ENCODE results near the gene NBPF3. TPM values are rescaled to one million over a fixed set of nuclear protein-coding genes. Genes with fewer than 3 reads are reported as not detected.
"Not testable (repeated sequence)": the region's sequence is repeated elsewhere in the genome, so short reads cannot be mapped to it uniquely, and the experiment has no call there.

NBPF3 gene
- total and polyA plus RNA-seq, 7 donors: 2.0 to 11.6 (median 4.9) TPM

DNA sequence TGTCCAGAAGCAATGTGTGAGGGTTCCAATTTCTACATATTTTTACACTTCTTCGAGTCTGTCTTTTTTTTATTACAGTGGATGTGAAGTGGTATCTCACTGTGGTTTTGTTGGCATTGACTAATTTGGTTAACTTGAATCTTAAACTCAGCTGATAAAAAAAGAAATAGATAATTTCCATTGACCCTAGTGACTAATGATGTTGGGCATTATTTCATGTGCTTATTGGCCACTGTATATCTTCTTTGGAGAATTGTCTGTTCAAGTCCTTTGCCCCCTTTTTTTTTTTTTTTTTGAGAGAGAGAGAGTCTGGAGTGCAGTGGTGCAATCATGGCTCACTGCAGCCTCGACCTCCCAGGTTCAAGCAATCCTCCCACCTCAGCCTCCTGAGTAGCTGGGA is 33.3 kb upstream of the NBPF3 start:
- 53 to 56% methylated on average over 2 of the region's 2 CpGs for WGBS, 2 donors
- H3K27ac ChIP-seq: no peak overlapping the region
- H3K9me3 ChIP-seq: no peaks in the 10 kb centered on the region
- peaks cover 0 to 3% (median 0%) of the 10 kb centered on the region in 3 donors for H3K27me3 ChIP-seq
- intact Hi-C loops (cut with DNase I): no loop called here
- DNase-seq: no peak
- H3K4me1 ChIP-seq: no peaks in the 10 kb centered on the region
- no peak for TF ChIP-seq POLR2AphosphoS5 (IDR thresholded peaks at IDR 0.05)
- TF ChIP-seq POLR2A (IDR thresholded peaks at IDR 0.05): no peak
- no peak for TF ChIP-seq EP300 (IDR thresholded peaks at IDR 0.05)
- TF ChIP-seq, protein P1, sequence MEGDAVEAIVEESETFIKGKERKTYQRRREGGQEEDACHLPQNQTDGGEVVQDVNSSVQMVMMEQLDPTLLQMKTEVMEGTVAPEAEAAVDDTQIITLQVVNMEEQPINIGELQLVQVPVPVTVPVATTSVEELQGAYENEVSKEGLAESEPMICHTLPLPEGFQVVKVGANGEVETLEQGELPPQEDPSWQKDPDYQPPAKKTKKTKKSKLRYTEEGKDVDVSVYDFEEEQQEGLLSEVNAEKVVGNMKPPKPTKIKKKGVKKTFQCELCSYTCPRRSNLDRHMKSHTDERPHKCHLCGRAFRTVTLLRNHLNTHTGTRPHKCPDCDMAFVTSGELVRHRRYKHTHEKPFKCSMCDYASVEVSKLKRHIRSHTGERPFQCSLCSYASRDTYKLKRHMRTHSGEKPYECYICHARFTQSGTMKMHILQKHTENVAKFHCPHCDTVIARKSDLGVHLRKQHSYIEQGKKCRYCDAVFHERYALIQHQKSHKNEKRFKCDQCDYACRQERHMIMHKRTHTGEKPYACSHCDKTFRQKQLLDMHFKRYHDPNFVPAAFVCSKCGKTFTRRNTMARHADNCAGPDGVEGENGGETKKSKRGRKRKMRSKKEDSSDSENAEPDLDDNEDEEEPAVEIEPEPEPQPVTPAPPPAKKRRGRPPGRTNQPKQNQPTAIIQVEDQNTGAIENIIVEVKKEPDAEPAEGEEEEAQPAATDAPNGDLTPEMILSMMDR (IDR thresholded peaks at IDR 0.05): no peak
- no peaks in the 10 kb centered on the region for H3K36me3 ChIP-seq
- H3K4me3 ChIP-seq: no peak overlapping the region

DNA sequence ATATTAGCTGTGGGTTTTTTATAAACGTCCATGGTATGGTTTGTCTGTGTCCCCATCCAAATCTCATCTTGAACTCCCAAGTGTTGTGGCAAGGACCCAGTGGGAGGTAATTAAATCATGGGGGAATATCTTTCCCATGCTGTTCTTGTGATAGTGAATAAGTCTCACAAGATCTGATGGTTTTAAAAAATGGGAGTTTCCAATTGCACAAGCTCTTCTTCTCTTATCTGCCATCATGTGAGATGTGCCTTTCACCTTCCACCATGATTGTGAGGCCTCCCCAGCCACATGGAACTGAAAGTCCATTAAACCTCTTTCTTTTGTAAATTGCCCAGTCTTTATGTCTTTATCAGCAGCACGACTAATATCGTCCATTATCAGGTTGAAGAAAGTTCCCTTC is 30.0 kb upstream of the NBPF3 start:
- DNase-seq; H3K4me1 ChIP-seq; H3K27me3 ChIP-seq; H3K9me3 ChIP-seq; intact Hi-C loops (cut with DNase I); H3K4me3 ChIP-seq; H3K27ac ChIP-seq; H3K36me3 ChIP-seq: not testable (repeated sequence)
- 70 to 72% methylated on average over 3 of the region's 3 CpGs for WGBS, 2 donors

DNA sequence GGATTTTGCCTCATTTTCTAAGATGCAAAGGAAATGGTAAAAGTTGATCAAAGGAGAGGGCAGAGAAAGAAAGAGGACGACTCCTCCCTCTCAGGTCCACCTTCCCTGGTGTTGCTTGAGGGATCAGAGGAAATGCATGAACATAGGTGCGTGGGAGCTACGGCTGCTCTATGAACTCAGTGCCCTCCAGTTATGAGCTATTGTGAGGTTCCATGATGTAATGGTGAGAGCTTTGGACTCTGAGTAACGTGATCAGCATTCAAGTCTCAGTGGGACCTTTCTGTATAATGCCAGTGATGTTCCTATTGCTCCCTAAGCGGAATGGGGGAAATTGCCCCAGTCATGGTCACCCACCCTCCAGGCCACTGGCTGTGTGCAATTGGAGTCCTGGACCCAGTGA is 25.9 kb upstream of the NBPF3 start:
- intact Hi-C loops (cut with DNase I): no loop called here
- TF ChIP-seq, protein P1 (IDR thresholded peaks at IDR 0.05): no peak
- TF ChIP-seq POLR2A (IDR thresholded peaks at IDR 0.05) (no peak), EP300 (IDR thresholded peaks at IDR 0.05) (no peak), POLR2AphosphoS5 (IDR thresholded peaks at IDR 0.05) (no peak)
- H3K27me3 ChIP-seq: peaks cover 0 to 10% (median 0%) of the 10 kb centered on the region in 3 donors
- H3K36me3 ChIP-seq: no peaks in the 10 kb centered on the region
- H3K9me3 ChIP-seq: no peaks in the 10 kb centered on the region
- no peak overlapping the region for H3K4me3 ChIP-seq
- H3K27ac ChIP-seq: no peak overlapping the region
- WGBS, 2 donors: 84 to 88% methylated on average over 5 of the region's 5 CpGs
- no peak for DNase-seq
- H3K4me1 ChIP-seq: no peaks in the 10 kb centered on the region

DNA sequence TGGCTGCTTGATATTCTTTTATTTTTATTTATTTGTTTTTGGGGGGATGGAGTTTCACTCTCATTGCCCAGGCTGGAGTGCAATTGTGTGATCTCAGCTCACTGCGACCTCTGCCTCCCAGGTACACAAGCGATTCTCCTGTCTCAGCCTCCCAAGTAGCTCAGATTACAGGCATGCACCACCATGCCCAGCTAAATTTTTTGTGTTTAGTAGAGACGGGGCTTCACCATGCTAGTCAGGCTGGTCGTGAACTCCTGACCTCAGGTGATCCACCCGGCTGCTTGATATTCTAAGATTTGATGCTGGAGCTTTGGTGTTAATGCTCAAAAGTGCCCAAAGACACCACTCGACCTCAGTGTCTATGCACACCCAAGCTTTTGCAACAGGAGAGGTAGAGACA is 19.6 kb upstream of the NBPF3 start:
- H3K4me3 ChIP-seq; H3K4me1 ChIP-seq; H3K27me3 ChIP-seq; DNase-seq; H3K36me3 ChIP-seq; H3K9me3 ChIP-seq; H3K27ac ChIP-seq; intact Hi-C loops (cut with DNase I): not testable (repeated sequence)
- 86 to 89% methylated on average over 6 of the region's 6 CpGs for WGBS, 2 donors

DNA sequence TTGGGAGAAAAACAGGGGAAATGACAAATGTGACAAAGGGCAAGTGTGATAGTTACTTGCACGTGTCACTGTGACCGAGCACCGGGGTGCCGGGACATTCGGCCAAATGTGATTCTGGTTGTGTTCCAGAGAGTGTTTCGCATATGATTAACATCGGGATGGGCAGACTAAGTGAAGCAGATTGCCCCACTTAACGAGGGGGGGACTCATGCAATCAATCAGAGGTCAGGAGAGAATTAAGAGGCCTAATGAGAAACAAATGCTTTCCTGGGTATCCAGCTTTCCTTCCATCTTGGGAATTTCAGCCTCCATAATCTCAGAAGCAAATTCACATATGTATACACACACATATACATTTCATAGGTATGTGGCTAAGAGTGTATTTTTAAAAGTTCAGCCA is 18.6 kb upstream of the NBPF3 start:
- WGBS, 2 donors: 71 to 80% methylated on average over 8 of the region's 8 CpGs
- H3K4me3 ChIP-seq; H3K27ac ChIP-seq; H3K36me3 ChIP-seq; DNase-seq; H3K27me3 ChIP-seq; H3K4me1 ChIP-seq; H3K9me3 ChIP-seq; intact Hi-C loops (cut with DNase I): not testable (repeated sequence)

DNA sequence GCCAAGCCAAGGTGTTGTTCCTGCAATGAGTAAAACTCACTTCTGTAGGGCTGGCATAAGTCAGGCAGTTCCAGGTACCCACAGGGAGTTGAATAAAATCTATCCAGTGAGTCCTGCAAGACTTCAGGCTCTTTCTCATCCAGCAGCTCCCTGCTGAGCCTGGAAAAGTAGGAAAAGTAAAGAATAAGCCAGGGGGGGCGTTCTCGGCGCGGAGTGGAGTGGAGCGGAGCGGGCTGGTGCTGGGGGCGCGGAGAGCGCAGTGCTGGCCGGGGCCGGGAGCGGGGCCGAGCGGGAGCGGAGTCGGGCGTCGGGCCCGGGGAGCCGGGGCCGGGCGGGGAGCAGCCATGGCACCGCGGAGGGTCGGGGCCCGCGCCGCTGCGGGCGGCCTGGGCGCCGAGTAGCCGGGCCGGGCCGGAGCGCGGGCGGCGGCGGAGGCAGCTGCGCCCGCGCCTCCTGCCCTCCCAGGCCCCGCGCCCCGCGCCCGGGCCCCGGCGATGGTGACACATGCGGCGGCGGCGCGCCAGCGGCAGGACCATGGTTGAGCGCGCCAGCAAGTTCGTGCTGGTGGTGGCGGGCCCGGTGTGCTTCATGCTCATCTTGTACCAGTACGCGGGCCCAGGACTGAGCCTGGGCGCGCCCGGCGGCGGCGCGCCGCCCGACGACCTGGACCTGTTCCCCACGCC is 12.0 kb upstream of the NBPF3 start:
- H3K4me3 ChIP-seq, H3K9me3 ChIP-seq, H3K4me1 ChIP-seq, H3K27me3 ChIP-seq, H3K36me3 ChIP-seq, H3K27ac ChIP-seq, DNase-seq: not testable (repeated sequence)
- intact Hi-C loops (cut with DNase I): loop anchor here (5.0 kb wide), 1 partner anchor 49 kb away; no protein-coding TSS in a partner anchor
- 4 to 6% methylated on average over 52 to 53 of the region's 74 CpGs for WGBS, 2 donors

DNA sequence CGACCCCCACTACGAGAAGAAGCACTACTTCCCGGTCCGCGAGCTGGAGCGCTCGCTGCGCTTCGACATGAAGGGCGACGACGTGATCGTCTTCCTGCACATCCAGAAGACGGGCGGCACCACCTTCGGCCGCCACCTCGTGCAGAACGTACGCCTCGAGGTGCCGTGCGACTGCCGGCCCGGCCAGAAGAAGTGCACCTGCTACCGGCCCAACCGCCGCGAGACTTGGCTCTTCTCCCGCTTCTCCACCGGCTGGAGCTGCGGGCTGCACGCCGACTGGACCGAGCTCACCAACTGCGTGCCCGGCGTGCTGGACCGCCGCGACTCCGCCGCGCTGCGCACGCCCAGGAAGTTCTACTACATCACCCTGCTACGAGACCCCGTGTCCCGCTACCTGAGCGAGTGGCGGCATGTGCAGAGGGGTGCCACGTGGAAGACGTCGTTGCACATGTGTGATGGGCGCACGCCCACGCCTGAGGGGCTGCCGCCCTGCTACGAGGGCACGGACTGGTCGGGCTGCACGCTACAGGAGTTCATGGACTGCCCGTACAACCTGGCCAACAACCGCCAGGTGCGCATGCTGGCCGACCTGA is 11.4 kb upstream of the NBPF3 start:
- not testable (repeated sequence) for H3K4me1 ChIP-seq, H3K27ac ChIP-seq, H3K4me3 ChIP-seq, H3K27me3 ChIP-seq, H3K9me3 ChIP-seq, DNase-seq, H3K36me3 ChIP-seq
- WGBS, 2 donors: 53 to 61% methylated on average over 41 to 46 of the region's 66 CpGs
- intact Hi-C loops (cut with DNase I): loop anchor here (5.0 kb wide), 1 partner anchor 49 kb away; no protein-coding TSS in a partner anchor

DNA sequence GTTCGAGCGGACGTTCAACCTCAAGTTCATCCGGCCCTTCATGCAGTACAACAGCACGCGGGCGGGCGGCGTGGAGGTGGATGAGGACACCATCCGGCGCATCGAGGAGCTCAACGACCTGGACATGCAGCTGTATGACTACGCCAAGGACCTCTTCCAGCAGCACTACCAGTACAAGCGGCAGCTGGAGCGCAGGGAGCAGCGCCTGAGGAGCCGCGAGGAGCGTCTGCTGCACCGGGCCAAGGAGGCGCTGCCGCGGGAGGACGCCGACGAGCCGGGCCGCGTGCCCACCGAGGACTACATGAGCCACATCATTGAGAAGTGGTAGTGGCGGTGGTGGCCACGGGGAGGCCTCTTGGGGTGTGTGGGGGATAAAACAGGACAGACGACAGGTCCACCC is 10.7 kb upstream of the NBPF3 start:
- intact Hi-C loops (cut with DNase I): loop anchor here (5.0 kb wide), 1 partner anchor 48 kb away; no protein-coding TSS in a partner anchor

DNA sequence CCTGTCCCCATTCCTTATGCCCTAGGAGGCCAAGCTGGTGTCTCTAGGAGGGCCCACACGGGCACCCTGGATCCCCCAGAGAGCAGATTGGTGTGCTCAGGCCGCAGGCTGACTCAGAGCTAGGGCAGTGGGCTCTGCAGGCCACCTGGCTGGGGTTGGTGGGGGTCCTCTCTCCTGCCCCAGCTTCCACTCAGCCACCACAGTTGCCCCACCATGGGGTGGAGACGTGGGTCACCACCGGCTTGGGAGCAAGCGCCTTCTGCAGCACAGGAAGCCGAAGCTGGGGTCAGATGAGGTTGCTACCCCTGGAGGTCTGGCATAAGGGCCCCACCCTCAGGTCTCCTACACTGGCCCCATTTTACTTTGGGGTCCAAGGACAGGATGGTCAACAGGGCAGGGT is 9.1 kb upstream of the NBPF3 start:
- H3K36me3 ChIP-seq; DNase-seq; H3K4me3 ChIP-seq; H3K4me1 ChIP-seq; H3K27ac ChIP-seq; H3K9me3 ChIP-seq; intact Hi-C loops (cut with DNase I): not testable (repeated sequence)
- WGBS, 2 donors: 91 to 94% methylated on average over 6 of the region's 6 CpGs
- H3K27me3 ChIP-seq: peaks cover 0 to 12% (median 3%) of the 10 kb centered on the region in 3 donors

More for the DNA sequence above, 10.7 kb upstream of the NBPF3 start:
- H3K4me3 ChIP-seq, H3K4me1 ChIP-seq, H3K36me3 ChIP-seq, H3K27me3 ChIP-seq, H3K27ac ChIP-seq, DNase-seq, H3K9me3 ChIP-seq: not testable (repeated sequence)
- WGBS, 2 donors: 93 to 96% methylated on average over 34 of the region's 34 CpGs
